Effector CD4-positive, alpha-beta T cell (primary cell): Measurements from ENCODE around the gene PDE11A.

Experiments
- DNase-seq: peaks from one replicate; pipeline ENCODE4 v3.0.0-alpha.2; 2020

Gene PDE11A

DNA sequence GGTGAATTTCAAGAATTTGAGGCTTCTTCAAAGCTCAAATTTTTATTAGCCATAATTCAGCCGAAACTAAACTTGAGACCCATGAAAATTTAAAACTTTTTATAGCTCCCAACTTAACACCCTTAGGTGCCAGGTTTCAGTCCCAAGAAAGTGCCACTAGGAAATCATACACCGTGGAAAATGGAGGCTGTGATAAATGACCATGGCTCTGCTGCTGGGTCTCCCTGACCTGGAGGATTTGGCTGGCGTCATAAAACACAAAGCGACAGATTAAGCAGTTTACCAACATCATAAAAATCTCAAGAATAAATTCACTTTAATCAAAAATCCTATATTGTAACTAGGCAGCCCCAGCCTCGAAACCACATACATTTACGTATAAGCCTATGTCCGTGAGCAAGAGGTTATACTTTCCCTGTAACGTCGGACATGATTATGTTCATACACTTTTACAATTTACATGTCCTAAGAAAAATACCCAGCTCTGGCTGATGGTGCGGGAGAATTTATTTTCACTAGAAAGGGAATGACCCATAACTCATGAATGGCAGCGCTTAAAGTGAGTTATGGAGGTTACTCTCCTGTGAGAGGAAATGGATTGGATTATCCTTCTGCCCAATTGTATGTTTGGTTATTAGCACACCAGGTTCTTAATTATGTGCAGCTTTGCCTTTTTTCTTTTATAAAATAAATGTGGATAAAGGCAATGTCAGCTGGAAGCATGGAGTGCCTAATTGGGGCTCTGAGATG lies 350.6 kb downstream of the PDE11A start:
- DNase-seq = no peak

DNA sequence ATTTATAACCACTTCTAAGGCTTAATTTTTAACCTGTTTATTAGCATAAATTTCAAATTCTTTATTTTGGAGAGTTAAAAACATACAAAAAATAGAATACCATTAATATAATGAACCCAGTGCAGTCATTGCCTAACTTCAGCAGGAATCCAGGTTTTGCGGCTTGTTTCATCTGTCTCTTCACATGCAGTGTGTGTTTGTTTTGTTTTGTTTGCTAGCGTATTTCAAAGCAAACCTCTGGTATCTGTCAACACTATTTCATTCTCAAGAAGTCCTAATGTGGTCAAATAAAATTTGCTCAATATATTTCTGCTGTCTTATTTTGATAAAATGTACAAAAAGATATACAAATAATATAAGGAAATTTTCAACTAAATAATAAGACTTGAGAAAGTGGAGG lies 351.5 kb downstream of the PDE11A start:
- no peak for DNase-seq

DNA sequence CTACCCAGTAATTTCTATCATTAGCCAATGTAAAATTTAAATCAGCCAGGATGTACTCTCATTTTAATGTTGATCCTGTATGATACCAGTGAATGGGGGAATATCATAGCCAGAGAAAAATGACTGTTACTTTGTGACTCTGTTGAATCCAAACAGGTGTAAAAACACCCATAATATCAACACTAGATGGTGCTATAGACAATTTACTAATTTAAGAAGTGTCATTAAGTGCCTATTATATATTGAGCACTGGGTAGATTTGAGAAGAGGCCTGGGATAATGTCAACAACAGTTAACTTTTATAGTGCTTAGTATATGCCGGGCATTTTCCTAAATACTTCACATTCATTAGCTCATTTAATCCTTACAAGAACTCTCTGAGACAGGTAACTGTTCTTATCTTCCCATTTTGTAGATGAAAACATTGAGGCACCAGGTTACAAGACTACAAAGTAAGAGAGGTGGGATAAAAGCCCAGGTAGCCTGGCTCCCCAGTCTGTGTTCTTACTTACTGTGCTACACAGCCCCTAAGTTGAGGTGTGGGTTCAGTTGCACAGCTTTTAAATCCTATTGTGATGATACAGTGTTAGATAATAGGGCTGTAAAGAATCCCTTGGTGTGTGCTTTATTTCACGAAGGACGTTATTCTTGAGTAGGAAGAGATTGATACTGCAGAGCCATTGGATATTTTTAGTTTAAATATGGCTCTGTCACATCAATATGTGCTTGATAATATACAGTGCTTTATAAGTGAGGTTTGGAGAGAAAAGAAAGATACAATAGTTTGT lies 354.6 kb downstream of the PDE11A start:
- DNase-seq = no peak

DNA sequence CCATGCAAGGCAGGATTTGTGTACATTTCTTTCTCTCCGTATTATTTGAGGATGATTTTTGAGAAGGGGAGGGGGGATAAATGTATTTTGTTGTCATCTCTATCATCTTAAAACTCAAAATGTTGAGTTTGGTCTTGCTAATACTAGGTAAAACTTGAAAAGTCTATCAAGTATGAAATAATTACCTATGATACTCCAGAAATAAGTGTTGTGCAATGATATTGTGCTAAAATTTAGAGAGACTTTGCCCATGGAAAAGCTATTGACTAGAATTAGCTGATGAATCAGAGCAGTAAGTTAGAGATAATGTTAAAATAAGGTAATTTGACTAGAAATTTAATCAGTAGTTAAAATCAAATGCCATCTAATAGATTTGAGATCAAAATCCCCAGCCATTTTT lies 356.1 kb downstream of the PDE11A start:
- no peak for DNase-seq

DNA sequence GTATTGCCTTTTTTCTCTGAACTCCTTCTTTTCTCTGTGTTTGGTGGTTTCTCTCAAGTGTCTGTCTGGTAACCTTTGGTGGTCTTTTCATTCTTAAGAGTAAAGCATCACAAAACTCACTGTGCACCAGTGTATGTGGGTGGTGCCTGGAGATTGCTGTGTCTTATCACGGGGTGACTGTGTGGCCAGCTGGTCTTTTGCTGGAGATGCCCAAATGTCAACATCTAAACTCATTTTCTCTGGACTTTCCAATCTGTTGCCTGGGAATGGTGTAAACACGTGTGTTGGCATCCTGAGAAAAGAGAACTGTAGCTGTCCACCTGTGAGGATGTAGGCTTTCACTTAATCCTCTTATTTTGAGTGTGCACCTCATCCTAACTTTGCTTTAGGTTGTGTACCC lies 356.8 kb downstream of the PDE11A start:
- DNase-seq = no peak

DNA sequence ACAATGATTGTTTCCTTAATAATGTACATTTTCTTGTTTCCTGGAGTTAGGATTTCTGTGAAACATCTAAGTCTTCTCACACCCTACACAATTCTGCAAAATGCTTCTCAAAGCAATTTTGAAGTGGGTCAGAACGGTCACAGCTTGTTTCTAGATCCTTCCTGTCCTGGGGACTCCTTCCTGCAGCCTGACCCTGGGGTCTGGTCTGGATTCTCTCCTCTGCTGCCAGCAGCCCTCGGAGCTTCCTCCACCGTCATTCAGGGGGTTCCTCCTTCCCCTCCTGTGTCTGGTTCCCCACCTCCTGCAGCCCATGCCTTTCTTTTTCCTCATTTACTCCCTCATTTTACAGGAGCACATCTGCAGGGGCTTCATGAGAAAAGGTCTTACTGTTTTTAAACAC lies 357.9 kb downstream of the PDE11A start:
- no peak for DNase-seq

DNA sequence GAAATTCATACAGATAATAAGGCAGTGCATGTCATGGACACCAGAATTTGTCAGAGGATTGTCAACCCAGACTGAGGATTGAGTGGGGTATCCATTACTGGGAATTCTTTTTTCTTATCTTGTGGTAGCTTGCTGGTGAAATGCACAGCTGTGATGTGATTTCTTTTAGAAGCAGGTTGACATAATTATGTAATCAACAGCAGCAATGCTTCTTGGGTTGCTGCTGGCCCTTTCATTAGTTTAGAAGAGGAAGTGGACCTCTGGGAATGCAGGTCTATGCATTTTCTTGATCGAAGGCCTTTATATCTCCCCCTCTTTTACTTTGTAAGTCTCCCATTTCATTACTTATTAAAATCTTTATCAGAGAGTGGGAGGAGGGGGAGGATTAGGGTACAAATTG lies 360.1 kb downstream of the PDE11A start:
- no peak for DNase-seq

DNA sequence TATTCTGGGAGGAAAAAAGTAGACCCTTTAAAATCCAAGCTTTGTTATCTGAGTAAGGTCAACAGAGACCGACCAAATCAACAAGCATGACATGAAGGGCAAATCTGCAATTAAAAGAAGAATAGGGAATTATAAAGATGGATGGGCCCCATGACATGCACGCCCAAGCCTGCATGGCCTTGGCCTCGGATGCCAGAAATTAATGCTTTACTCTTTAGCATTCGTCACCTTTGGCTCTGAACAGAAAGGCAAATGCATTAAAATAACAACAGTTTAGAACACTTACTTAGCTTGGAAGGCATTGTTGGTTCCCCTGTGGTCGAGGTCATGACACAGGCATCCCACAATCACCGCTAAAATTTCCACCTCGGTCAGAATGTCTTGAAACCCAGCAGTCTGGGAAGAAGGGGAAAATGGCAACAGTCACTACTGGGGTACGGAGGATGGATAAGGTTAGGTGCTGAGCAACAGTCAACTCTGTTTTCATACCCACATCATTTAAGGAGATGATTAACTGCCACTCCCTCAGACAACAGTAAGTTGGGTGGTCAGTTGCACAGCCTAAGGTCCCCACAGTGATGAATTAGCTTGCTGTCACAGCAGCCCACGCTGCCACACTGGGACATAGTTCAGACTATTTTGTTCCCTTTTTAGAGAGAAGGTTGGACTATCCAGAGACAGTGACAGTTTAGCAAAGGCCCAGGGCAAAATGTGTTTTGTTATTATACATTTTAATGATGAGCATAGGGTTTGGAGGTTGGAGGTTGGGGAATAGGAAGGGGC lies 360.9 kb downstream of the PDE11A start:
- DNase-seq = no peak

DNA sequence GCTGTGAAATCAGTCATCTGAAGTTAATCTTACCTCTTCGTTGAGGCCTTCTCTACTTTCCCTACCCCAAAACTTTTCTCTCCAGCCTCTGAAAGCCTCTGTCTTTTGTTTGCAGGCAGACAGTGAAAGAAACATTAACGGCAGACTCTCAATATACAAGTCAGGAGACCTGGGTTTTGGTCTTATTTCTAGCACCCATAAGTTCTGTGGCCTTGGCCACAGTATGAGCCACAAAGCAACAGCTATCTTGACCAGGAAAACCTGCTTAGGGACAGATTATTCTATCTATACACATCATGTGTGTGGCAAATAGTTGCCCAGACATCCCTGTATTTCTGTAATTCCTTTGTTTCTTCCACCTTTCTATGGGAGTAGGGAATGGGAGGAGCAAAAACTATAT lies 361.7 kb downstream of the PDE11A start:
- no peak for DNase-seq

DNA sequence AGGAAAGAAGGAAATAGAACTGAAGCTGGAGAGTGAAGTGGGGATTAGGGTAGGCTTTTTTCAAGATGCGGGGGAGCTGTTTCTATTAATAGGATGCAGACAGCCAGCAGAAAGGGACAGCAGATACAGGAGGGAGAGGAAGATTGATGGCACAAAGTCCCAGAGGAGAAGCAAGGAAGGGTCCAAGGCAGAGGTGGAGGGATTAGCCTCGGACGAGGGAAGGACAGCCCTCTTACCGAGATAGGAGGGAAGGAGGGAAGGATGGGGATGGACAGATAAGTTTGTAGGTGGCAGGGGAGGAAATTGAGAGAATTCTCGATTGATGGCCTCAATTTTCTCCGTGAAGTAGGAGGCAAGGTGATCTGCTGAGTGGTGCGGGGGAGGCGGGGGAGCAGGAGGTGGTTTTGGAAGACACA lies 362.6 kb downstream of the PDE11A start:
- no peak for DNase-seq

DNA sequence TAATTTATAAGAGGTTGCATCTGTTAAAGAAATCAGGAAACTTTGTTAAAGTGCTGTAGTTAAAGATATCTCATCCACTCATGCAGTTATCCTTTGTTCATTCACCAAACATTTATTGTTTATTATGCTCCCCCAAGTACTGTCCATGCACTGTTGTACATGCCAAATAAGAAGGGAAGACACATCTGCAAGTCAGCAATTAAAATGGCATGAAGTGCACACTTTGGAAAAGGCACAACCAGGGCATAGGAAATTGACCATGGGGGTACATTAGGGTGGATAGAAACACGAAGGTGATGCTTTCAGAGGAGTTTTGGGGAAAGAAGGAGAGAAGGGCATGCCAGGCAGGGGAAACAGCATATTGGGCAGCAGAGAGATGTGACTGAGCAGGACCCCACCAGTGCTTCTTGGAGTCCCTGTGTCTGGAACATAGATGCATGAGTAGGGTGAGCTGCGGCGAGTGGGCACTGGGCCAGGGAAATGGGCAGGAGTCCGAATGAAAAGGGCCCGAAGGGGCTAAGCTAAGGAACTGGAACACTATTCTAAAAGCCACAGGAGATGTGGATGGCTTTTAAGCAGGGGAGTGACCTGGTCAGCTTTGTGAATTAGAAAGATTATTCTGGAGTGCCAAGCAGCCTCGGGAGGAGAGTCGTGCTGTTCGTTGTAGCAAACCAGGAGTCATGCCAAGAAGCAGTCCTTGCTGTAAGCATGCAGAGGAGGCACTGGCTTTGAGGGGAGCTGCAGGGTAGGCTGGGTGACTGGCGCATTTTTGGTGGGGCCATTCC lies 363.7 kb downstream of the PDE11A start:
- DNase-seq = no peak

DNA sequence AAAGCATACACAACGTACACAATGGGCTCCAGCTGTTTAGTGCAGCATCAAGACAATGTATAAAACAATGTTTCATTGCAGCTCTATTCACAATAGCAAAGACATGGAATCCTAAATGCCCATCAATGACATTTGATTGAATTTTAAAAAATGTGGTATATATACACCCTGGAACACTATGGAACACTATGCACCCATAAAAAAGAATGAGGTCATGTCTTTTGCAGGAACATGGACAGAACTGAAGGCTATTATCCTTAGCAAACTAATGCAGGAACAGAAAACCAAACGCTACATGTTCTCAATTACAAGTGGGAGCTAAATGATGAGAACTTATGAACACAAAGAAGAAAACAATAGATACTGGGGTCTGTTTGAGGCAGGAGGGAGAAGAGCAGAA lies 364.5 kb downstream of the PDE11A start:
- no peak for DNase-seq

DNA sequence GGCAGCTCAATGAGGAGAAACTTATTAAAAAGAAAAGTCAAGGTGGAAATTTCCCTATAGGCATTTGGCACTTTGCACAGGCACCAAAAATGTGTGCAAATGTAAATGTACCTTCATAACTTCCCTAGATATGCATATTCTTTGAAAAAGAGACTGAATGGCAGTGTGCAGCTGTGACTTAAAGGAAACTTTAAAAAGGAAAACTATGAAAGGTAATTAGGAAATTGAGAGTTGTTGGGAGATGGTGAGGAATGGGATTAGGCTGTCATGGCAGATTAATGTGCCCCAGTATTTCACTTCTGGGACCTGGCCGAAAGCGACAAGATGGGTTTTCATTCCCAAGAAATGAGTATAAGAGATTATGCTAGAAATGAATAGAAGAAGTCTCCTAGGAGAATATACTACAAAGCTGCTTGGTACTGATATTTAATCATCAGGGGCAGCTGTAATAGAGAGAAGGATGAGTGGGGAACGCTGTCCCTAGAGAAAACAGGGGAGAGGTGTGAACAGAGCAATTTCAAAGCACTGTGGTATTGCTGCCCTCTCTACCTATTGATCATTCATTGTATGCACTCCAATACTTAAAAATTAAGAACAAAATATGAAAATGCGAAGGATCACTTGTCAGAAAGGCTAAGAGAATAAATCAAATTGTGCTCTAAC lies 366.9 kb downstream of the PDE11A start:
- DNase-seq = no peak

DNA sequence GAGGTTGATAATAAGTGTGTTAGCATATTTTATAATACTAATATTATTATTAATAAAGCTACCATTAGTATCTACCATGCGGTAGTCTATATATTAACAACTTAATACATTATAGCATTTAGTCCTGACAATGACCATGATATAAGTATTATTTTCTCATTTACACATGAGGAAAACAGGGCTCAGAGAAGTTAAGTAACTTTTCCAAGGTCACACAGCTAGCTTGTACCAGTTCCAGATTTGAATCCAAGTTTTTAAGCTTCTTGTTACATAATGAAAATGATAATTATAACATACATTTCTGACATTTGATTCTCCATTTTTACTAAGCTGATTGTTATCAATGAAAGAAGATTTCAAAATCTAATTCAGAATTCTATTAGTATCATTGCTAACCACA lies 369.4 kb downstream of the PDE11A start:
- DNase-seq = no peak

DNA sequence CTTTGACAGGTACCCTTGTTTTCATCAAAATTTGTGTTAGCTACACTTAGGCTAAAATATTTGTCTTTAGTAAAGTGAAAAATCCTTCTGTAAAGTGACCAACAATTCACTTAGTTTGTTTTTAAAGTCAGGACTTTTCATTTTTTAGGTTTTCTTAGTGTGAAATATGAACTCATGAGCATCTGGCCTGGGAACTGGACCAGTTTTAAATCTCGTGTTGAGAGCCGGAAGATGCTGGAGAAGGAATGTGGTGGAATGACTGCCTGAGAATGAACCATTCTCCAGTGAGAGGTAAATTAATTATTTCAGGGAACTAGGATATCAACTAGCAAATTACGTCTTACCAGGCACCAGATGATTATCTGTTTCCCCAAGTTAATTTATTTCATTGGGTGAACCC lies 374.3 kb downstream of the PDE11A start:
- no peak for DNase-seq

DNA sequence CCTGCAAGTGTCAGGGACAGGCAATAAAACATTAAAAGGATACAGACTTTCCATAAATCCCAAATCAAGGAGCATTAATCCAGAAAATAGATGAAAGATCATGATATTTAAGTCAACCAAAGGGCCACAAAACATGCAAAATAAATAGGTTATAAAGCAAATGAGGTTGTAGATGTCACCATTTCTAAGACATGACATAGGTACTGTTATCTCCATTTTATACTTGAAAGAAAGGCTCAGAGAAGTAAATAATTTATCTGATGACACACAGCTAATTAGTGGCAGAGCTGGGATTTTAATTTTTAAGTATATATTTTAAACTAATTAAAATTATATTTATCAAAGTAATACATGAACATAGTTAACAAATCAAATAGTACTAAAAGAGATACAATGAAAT lies 378.2 kb downstream of the PDE11A start:
- DNase-seq = no peak

DNA sequence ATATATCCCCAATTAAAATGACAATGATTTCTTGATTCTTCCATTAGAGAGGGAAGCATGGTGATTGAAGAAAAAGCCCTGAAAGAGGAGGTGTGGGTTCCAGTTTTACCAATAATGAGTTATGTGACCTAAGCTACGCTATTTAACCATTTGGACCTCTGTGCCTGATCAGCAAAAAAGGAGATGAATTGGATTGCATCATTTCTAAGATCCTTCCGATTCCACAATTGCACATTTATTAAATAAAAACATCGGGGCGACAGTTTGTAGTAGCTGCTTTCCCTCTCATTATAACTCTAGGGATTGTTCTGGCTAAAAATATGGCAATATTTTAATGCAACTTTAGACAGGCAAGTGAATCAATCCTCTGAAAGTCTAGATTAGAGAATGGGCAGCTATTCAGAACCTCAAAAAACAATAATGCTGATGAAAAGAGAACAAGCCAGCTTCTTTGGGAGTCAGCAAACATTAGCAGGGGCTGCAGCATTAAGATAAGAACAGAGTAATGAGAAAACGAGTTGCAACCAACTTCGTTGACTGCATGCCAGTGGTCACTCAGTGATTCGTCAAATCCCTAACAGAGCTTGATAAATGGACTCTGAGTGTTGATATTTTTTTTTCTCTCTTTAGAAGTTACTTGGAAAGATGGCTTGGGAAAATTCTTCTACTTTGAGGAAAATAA lies 378.8 kb downstream of the PDE11A start:
- DNase-seq = no peak

DNA sequence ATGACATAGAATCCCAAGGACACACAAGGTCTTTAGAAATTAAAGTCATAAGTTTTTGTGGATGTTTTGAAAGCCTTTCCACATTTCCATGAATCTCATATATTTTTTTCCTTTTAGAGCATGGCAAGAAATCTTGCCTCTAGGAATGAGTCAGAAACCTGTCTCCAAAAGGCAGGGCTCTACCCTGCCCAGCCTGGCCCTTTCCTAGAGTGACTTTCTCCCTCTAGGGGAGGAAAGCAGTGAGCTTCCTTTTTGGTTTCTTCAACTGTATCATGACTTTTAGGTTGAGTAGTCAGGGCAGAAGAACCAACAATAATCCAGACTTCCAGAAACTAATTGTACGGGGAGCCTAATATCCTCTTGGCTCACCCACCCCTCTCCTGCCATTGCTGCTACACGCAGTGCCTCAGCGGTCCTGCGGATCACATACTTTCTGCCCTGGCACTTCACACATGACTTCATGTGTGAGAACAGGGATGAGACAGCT lies 379.8 kb downstream of the PDE11A start:
- DNase-seq = no peak

DNA sequence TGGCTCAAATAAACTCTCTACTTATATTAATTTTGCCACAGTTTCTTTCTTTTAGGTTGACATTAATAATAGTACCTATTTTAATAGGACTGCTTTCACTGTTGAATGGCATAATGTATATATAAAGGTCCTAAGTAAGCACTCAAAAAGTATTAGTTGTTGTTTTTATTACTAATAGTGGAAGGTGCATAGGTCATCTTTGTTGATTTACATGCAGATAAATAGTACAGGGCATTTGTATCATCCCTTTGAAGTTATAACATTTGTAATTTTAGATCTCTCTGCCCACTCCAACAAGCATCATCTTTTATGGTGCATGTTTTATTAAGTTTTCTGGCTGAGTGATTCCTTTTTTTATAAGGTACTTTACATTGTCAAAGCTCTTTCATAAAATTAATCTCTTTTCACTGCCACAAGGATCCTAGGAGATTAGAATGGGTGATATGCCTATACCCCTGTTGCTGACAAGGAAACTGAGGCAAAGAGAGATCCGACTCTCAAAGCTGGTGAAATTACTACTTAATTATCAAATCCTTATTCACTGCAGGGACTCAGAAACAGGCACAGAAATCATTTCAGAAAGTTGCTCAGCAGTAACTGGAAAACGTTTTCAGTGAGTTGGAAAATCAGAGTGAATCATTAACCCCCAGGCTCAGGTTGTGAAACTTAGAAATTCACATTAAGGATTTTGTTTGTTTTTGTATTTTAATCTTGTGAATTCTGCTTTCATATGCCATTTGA lies 380.4 kb downstream of the PDE11A start:
- no peak for DNase-seq

DNA sequence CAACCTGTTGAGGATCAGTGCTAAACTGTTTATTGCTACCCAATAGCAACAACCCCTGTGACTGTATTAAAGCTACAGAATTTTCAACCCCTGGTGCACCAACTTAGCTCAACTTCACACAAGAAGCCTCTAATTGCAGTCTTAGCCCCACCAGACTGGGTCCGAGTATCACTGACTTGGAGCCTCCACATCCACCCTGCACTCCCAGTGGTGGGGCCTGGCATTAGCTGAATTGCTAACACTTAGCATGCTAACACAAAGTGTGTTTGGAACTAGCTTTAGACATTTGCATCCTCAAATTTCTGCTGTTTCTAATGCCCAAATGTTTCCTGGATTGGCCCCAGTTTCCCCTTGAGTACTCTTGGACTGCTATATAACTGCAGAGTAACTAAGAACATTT lies 381.4 kb downstream of the PDE11A start:
- no peak for DNase-seq

DNA sequence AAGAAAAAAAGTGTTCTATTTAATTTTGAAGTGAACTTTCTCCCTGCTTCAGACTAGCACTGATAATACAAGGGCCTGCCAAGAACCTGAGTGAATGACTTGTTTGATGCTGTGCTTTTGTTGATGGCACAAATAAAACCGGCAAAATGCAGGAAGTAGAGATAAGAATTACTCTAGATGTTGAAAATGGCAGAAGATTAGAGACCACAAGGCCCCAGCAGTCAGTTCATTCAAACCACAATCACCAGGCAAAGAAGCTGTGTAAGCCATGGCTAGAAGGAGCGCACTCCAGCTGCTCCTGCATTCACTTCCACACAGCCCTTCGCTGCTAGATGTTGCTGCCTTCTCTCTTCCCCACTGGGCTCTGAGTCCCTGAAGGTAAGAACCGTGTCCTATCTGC lies 383.0 kb downstream of the PDE11A start:
- no peak for DNase-seq
